SK-N-SH (cell line): ENCODE results near the gene NRG3. TPM values are rescaled to one million over a fixed set of nuclear protein-coding genes. Genes with fewer than 3 reads are reported as not detected.

Source experiments
- CTCF ChIA-PET: fragments of 300-600, 350-600 bp; formaldehyde crosslinking; extraction: SDS; loops from one replicate; lab custom pipeline; 2021; lab: Yijun Ruan, JAX
- POLR2A ChIA-PET: fragments of 350-600 bp; sonication (Branson Sonifier 250); formaldehyde crosslinking; extraction: SDS; loops from one replicate; lab custom pipeline; 2020; ENCODE audit warnings: antibody characterized with exemption, inconsistent platforms; lab: Yijun Ruan, JAX
- DNase-seq: peaks from one replicate; pipeline ENCODE4 v3.0.0; 2012
- H2AFZ ChIP-seq: fragments of 200-600 bp; sonication (generic); 2 replicates; pipeline ENCODE4 v1.8.1; 2016; ENCODE audit warnings: antibody characterized with exemption, mild to moderate bottlenecking, low read depth
- H3F3A ChIP-seq: fragments of 200-600 bp; sonication (generic); replicated peaks from 2 replicates; pipeline ENCODE3; 2016; ENCODE audit warnings: antibody characterized with exemption, mild to moderate bottlenecking; ENCODE audit not compliant: insufficient read depth
- H3K27ac ChIP-seq, 2 experiments: fragments of 200-500 bp in 1 of 2; fragments of 200-600 bp in 1 of 2; sonication (Bioruptor generic) in 1 of 2; sonication (generic), shearing (Covaris generic) in 1 of 2; 2 replicates each; pipeline versions ENCODE4 v1.5.1 to v1.6.1; 2014 to 2016; ENCODE audit warnings: low read depth in 2 of 2, inconsistent platforms in 1 of 2, low read length in 1 of 2, mild to moderate bottlenecking in 1 of 2, mixed read lengths in 1 of 2
- H3K27me3 ChIP-seq: fragments of 200-600 bp; sonication (generic), shearing (Covaris generic); 2 replicates; pipeline ENCODE4 v1.6.1; 2016; ENCODE audit warnings: mixed run types; ENCODE audit not compliant: insufficient read depth
- H3K36me3 ChIP-seq, 2 experiments: fragments of 200-500 bp in 1 of 2; fragments of 200-600 bp in 1 of 2; sonication (Bioruptor generic) in 1 of 2; sonication (generic) in 1 of 2; replicated peaks in 1 of 2; 2 replicates each; pipeline versions ENCODE3 to v1.5.1; 2014 to 2016; ENCODE audit warnings: low read length in 1 of 2, mild to moderate bottlenecking in 1 of 2; ENCODE audit not compliant: insufficient read depth in 2 of 2, control insufficient read depth in 1 of 2
- H3K4me1 ChIP-seq, 2 experiments: fragments of 200-500 bp in 1 of 2; fragments of 200-600 bp in 1 of 2; sonication (Bioruptor generic) in 1 of 2; sonication (generic), shearing (Covaris generic) in 1 of 2; 2 replicates each; pipeline versions ENCODE4 v1.5.1 to v1.6.1; 2014 to 2016; ENCODE audit warnings: low read depth in 1 of 2, low read length in 1 of 2, mixed run types in 1 of 2; ENCODE audit not compliant: insufficient read depth in 2 of 2, control insufficient read depth in 1 of 2
- H3K4me2 ChIP-seq: fragments of 200-600 bp; sonication (generic), shearing (Covaris generic); 2 replicates; pipeline ENCODE4 v1.6.1; 2017; ENCODE audit warnings: mixed run types
- H3K4me3 ChIP-seq, 2 experiments: fragments of 200-500 bp in 1 of 2; fragments of 200-600 bp in 1 of 2; sonication (Bioruptor generic) in 1 of 2; sonication (generic), shearing (Covaris generic) in 1 of 2; 2 replicates each; pipeline versions ENCODE4 v1.5.1 to v1.8.1; 2014 to 2016; ENCODE audit warnings: low read depth in 2 of 2, inconsistent platforms in 1 of 2, low read length in 1 of 2, mild to moderate bottlenecking in 1 of 2, mixed read lengths in 1 of 2, moderate library complexity in 1 of 2
- H3K79me2 ChIP-seq: fragments of 200-600 bp; sonication (generic); 2 replicates; pipeline ENCODE4 v1.8.1; 2017; ENCODE audit warnings: mild to moderate bottlenecking; ENCODE audit not compliant: insufficient read depth
- H3K9ac ChIP-seq: fragments of 200-600 bp; sonication (generic); 2 replicates; pipeline ENCODE4 v1.6.1; 2017; ENCODE audit warnings: mixed run types
- H3K9me2 ChIP-seq: fragments of 200-600 bp; sonication (generic); 2 replicates; pipeline ENCODE4 v1.6.1; 2017; ENCODE audit warnings: mixed run types
- H3K9me3 ChIP-seq: fragments of 200-600 bp; sonication (generic); 2 replicates; pipeline ENCODE4 v1.6.1; 2017; ENCODE audit warnings: mixed run types, mild to moderate bottlenecking, moderate library complexity
- H4K20me1 ChIP-seq: fragments of 200-600 bp; sonication (generic); 2 replicates; pipeline ENCODE4 v1.6.1; 2017; ENCODE audit warnings: mild to moderate bottlenecking, mixed run types; ENCODE audit not compliant: insufficient read depth
- CTCF ChIP-seq: fragments of 200-600 bp; sonication (generic); IDR thresholded peaks from 2 replicates; pipeline ENCODE4 v1.6.1; 2017; ENCODE audit warnings: antibody characterized with exemption, mild to moderate bottlenecking, moderate library complexity
- EP300 ChIP-seq, 2 experiments: IDR thresholded peaks; 2 replicates each; pipeline versions ENCODE4 v1.4.0 to v1.6.1; 2012; ENCODE audit warnings: borderline replicate concordance in 1 of 2, low read depth in 1 of 2, low read length in 1 of 2
- FOSL2 ChIP-seq: IDR thresholded peaks from 2 replicates; pipeline ENCODE4 v1.4.0; 2012; ENCODE audit warnings: low read depth, mild to moderate bottlenecking, moderate library complexity, borderline replicate concordance
- FOXJ3 ChIP-seq: sonication (generic); formaldehyde crosslinking; IDR thresholded peaks from 2 replicates; pipeline ENCODE4 v1.5.1; 2020; ENCODE audit warnings: mild to moderate bottlenecking, missing genetic modification reagents
- FOXM1 ChIP-seq: IDR thresholded peaks from 2 replicates; pipeline ENCODE4 v1.4.0; 2012; ENCODE audit warnings: low read depth, mild to moderate bottlenecking
- GABPA ChIP-seq: IDR thresholded peaks from 2 replicates; pipeline ENCODE4 v1.4.0; 2012; ENCODE audit warnings: low read depth, mild to moderate bottlenecking
- JUND ChIP-seq: IDR thresholded peaks from 2 replicates; pipeline ENCODE4 v1.4.0; 2012
- NRF1 ChIP-seq: IDR thresholded peaks from 2 replicates; pipeline ENCODE4 v1.6.1; 2012; ENCODE audit warnings: low read depth, mild to moderate bottlenecking, low read length
- RAD21 ChIP-seq: IDR thresholded peaks from 2 replicates; pipeline ENCODE4 v1.6.1; 2012; ENCODE audit warnings: mild to moderate bottlenecking, low read length
- RCOR1 ChIP-seq: fragments of 150-350 bp; IDR thresholded peaks from 2 replicates; pipeline ENCODE4 v1.6.1; 2017; ENCODE audit warnings: antibody characterized with exemption, low read length
- RFX5 ChIP-seq: IDR thresholded peaks from 2 replicates; pipeline ENCODE4 v1.6.1; 2012; ENCODE audit warnings: mild to moderate bottlenecking, improper control_type of control experiment, low read length
- SIN3A ChIP-seq: IDR thresholded peaks from 2 replicates; pipeline ENCODE4 v1.6.1; 2012; ENCODE audit warnings: low read depth, mild to moderate bottlenecking, low read length, moderate library complexity, borderline replicate concordance
- SMC3 ChIP-seq: IDR thresholded peaks from 2 replicates; pipeline ENCODE4 v1.6.1; 2012; ENCODE audit warnings: low read depth, low read length, improper control_type of control experiment
- TAF1 ChIP-seq: IDR thresholded peaks from 2 replicates; pipeline ENCODE4 v1.6.1; 2012; ENCODE audit warnings: low read depth, mild to moderate bottlenecking, low read length, moderate library complexity, borderline replicate concordance
- USF1 ChIP-seq: IDR thresholded peaks from 2 replicates; pipeline ENCODE4 v1.4.0; 2012; ENCODE audit warnings: low read depth, borderline replicate concordance
- WGBS: methylation state at CpG from one replicate; pipeline ENCODE4 v1.1.6; 2017; ENCODE audit warnings: low lambda C conversion rate; 5-methylcytosine and 5-hydroxymethylcytosine counted together
- polyA plus RNA-seq, 3 experiments: library from polyadenylated mRNA; depleted of rRNA; stranded (reverse); fragments of >200 nt; gene quantifications; 2 replicates each; pipeline ENCODE4 v1.2.3, GENCODE V29; 2012
- TF ChIP-seq, protein P1 (sequence below): fragments of 150-350 bp; IDR thresholded peaks from 2 replicates; pipeline ENCODE4 v1.6.1; 2017; ENCODE audit warnings: antibody characterized with exemption, low read length, low read depth, borderline replicate concordance
- TF ChIP-seq, protein P2 (sequence below): IDR thresholded peaks from 2 replicates; pipeline ENCODE4 v1.4.0; 2012; ENCODE audit warnings: low read depth
- TF ChIP-seq, protein P3 (sequence below): IDR thresholded peaks from 2 replicates; pipeline ENCODE4; 2012

NRG3 gene
- polyA plus RNA-seq, 1 of the 3 experiments (the other 2 are of a cell fraction), result 0.03 TPM

DNA sequence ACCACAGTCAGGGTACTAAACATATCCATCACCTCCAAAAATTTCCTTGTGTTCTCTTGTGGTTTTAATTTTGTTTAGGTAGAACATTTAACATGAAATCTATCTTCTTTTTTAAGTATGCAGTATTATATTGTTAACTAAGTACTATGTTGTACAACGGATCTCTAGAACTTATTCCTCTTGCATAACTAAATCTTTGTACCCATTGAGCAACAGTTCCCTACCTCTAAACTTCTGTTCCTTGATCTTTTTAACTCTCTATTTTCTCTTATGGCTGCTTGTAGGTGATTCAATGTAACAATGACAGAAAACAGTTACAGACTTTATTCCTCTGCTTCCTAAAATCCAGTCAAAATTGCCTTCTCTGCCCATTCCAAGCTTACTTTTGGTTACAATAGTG is 9.9 kb downstream of the NRG3 start:
- ChIA-PET POLR2A (no interaction called here), CTCF (no interaction called here)
- H3K9me2 ChIP-seq, result no peaks in the 10 kb centered on the region
- no peak overlapping the region for H3K4me3 ChIP-seq
- H3F3A ChIP-seq, result no peaks in the 10 kb centered on the region
- H3K36me3 ChIP-seq, result no peaks in the 10 kb centered on the region
- DNase-seq, result no peak
- TF ChIP-seq, protein P1, sequence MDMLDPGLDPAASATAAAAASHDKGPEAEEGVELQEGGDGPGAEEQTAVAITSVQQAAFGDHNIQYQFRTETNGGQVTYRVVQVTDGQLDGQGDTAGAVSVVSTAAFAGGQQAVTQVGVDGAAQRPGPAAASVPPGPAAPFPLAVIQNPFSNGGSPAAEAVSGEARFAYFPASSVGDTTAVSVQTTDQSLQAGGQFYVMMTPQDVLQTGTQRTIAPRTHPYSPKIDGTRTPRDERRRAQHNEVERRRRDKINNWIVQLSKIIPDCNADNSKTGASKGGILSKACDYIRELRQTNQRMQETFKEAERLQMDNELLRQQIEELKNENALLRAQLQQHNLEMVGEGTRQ, result no peak
- TF ChIP-seq EP300 (IDR thresholded peaks at IDR 0.05; ENCODE audit: borderline replicate concordance in 1 of 2, low read depth in 1 of 2, low read length in 1 of 2) (no peak), SIN3A (no peak), FOSL2 (no peak), RCOR1 (no peak), SMC3 (no peak), NRF1 (no peak), USF1 (no peak), FOXJ3 (CRISPR knock-in tag) (no peak), TAF1 (no peak), CTCF (no peak), JUND (no peak), GABPA (no peak), RFX5 (no peak), RAD21 (no peak), FOXM1 (no peak)
- TF ChIP-seq, protein P2, sequence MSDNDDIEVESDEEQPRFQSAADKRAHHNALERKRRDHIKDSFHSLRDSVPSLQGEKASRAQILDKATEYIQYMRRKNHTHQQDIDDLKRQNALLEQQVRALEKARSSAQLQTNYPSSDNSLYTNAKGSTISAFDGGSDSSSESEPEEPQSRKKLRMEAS, result no peak
- TF ChIP-seq, protein P3, sequence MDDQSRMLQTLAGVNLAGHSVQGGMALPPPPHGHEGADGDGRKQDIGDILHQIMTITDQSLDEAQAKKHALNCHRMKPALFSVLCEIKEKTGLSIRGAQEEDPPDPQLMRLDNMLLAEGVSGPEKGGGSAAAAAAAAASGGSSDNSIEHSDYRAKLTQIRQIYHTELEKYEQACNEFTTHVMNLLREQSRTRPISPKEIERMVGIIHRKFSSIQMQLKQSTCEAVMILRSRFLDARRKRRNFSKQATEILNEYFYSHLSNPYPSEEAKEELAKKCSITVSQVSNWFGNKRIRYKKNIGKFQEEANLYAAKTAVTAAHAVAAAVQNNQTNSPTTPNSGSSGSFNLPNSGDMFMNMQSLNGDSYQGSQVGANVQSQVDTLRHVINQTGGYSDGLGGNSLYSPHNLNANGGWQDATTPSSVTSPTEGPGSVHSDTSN, result no peak
- H3K27ac ChIP-seq, result no peak overlapping the region
- 40% methylated on average over 1 of the region's 1 CpG for WGBS
- H2AFZ ChIP-seq, result no peak overlapping the region
- H3K27me3 ChIP-seq, result no peaks in the 10 kb centered on the region
- H3K4me1 ChIP-seq, result no peaks in the 10 kb centered on the region
- H3K9me3 ChIP-seq, result no peaks in the 10 kb centered on the region
- H3K4me2 ChIP-seq, result no peak overlapping the region
- H3K79me2 ChIP-seq, result no peaks in the 10 kb centered on the region
- no peak overlapping the region for H3K9ac ChIP-seq
- no peaks in the 10 kb centered on the region for H4K20me1 ChIP-seq
